ENCODE results near the gene RASGRF2.

RASGRF2 gene, protein sequence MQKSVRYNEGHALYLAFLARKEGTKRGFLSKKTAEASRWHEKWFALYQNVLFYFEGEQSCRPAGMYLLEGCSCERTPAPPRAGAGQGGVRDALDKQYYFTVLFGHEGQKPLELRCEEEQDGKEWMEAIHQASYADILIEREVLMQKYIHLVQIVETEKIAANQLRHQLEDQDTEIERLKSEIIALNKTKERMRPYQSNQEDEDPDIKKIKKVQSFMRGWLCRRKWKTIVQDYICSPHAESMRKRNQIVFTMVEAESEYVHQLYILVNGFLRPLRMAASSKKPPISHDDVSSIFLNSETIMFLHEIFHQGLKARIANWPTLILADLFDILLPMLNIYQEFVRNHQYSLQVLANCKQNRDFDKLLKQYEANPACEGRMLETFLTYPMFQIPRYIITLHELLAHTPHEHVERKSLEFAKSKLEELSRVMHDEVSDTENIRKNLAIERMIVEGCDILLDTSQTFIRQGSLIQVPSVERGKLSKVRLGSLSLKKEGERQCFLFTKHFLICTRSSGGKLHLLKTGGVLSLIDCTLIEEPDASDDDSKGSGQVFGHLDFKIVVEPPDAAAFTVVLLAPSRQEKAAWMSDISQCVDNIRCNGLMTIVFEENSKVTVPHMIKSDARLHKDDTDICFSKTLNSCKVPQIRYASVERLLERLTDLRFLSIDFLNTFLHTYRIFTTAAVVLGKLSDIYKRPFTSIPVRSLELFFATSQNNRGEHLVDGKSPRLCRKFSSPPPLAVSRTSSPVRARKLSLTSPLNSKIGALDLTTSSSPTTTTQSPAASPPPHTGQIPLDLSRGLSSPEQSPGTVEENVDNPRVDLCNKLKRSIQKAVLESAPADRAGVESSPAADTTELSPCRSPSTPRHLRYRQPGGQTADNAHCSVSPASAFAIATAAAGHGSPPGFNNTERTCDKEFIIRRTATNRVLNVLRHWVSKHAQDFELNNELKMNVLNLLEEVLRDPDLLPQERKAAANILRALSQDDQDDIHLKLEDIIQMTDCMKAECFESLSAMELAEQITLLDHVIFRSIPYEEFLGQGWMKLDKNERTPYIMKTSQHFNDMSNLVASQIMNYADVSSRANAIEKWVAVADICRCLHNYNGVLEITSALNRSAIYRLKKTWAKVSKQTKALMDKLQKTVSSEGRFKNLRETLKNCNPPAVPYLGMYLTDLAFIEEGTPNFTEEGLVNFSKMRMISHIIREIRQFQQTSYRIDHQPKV (N-terminal part only)

GRCh38 chr5:80959768-80960442, at the start of gene RASGRF2:
Gene RASGRF2, plus strand, starts transcription at chr5:80960363. Its CDS starts 376 bp downstream, at chr5:80960739.
- in situ Hi-C loops (cut with HindIII; ENCODE audit: low sequenced_read_pairs): loop anchor here (10.0 kb wide), 1 partner anchor 55 kb away; no protein-coding TSS in a partner anchor
- H3K4me3 ChIP-seq (ENCODE audit: low read depth, low read length): peak within 1 kb of the TSS; percentile 59
- no peak for DNase-seq (ENCODE audit: low read depth)
- no peak for TF ChIP-seq CTCF (IDR thresholded peaks at IDR 0.05; ENCODE audit: low read depth, low read length, missing control alignments)

- no peak for DNase-seq (ENCODE audit: low read depth)
- H3K4me3 ChIP-seq (ENCODE audit: low read depth, low read length): no peak overlapping the region
- in situ Hi-C loops (cut with HindIII; ENCODE audit: low sequenced_read_pairs): no loop called here
- no peak for TF ChIP-seq CTCF (IDR thresholded peaks at IDR 0.05; ENCODE audit: low read depth, low read length, missing control alignments)
Measured at GRCh38 chr5:80912479-80912878, 47.7 kb upstream of the RASGRF2 start.

- in situ Hi-C loops (cut with HindIII; ENCODE audit: low sequenced_read_pairs): no loop called here
Measured at GRCh38 chr5:80915716-80916115, 44.4 kb upstream of the RASGRF2 start.

GRCh38 chr5:80916676-80917075, 43.5 kb upstream of the RASGRF2 start:
- TF ChIP-seq CTCF (IDR thresholded peaks at IDR 0.05; ENCODE audit: low read depth, low read length, missing control alignments): no peak
- in situ Hi-C loops (cut with HindIII; ENCODE audit: low sequenced_read_pairs): no loop called here
- no peak overlapping the region for H3K4me3 ChIP-seq (ENCODE audit: low read depth, low read length)
- DNase-seq (ENCODE audit: low read depth): no peak

More at GRCh38 chr5:80915716-80916115, 44.4 kb upstream of the RASGRF2 start:
- no peak for TF ChIP-seq CTCF (IDR thresholded peaks at IDR 0.05; ENCODE audit: low read depth, low read length, missing control alignments)
- no peak for DNase-seq (ENCODE audit: low read depth)
- H3K4me3 ChIP-seq (ENCODE audit: low read depth, low read length): no peak overlapping the region

GRCh38 chr5:80917631-80918030, 42.5 kb upstream of the RASGRF2 start:
- DNase-seq (ENCODE audit: low read depth): no peak
- no peak overlapping the region for H3K4me3 ChIP-seq (ENCODE audit: low read depth, low read length)
- in situ Hi-C loops (cut with HindIII; ENCODE audit: low sequenced_read_pairs): no loop called here
- no peak for TF ChIP-seq CTCF (IDR thresholded peaks at IDR 0.05; ENCODE audit: low read depth, low read length, missing control alignments)
